ENCODE data around the gene CCDC197. TPM values are rescaled to one million over a fixed set of nuclear protein-coding genes. Genes with fewer than 3 reads are reported as not detected.

The CCDC197 gene
- total and polyA plus RNA-seq, 9 of the 15 experiments (the other 6 are each of a cell fraction or from before 2014, with no cell fraction given), result not detected

GRCh38 chr14:94025720-94026119, 28.6 kb downstream of the CCDC197 start:
- 49% methylated on average over 6 of the region's 6 CpGs for WGBS (ENCODE audit: insufficient coverage, low coverage, missing lambda C conversion rate)
- ChIA-PET POLR2A (interaction anchor here (0.7 kb wide), 1 partner anchor 821 kb away, joined by 3 read pairs; no protein-coding TSS in a partner anchor), CTCF (ENCODE audit: low intra/inter-chr PET ratio) (no interaction called here)
- in situ Hi-C loops (cut with MboI), result no loop called here
- Histone ChIP-seq H3K9ac (ENCODE audit: insufficient read depth in 1 of 2, low read depth in 2 of 2, low read length in 2 of 2) (no peak overlapping the region), H3K79me2 (ENCODE audit: control insufficient read depth, insufficient read depth, low read length) (no peaks in the 10 kb centered on the region), H3K9me1 (ENCODE audit: control insufficient read depth, insufficient read depth, low read length) (no peaks in the 10 kb centered on the region), H4K20me1 (replicated peaks; ENCODE audit: control insufficient read depth, insufficient read depth, low read length) (peaks cover 6% of the 10 kb centered on the region; the same call in 1 of the 2 replicates), H2AFZ (ENCODE audit: low read depth, low read length) (peak overlapping the region; percentile 89), H3K36me3 (ENCODE audit: control insufficient read depth, insufficient read depth, low read length) (no peaks in the 10 kb centered on the region), H3K4me1 (replicated peaks in 1 of 2; ENCODE audit: control insufficient read depth in 2 of 2, insufficient read depth in 2 of 2, low read length in 2 of 2) (peaks cover 0 to 7% of the 10 kb centered on the region in 2 experiments; a peak in 1 of 5 replicates), H3K9me3 (replicated peaks; ENCODE audit: control insufficient read depth, insufficient read depth, low read depth, low read length) (no peaks in the 10 kb centered on the region), H3K27me3 (ENCODE audit: control insufficient read depth in 2 of 2, insufficient read depth in 2 of 2, low read length in 2 of 2) (peaks cover 0 to 11% of the 10 kb centered on the region in 2 experiments; a peak in 2 of 5 replicates), H3K4me3 (no peak overlapping the region), H3K27ac (ENCODE audit: extremely low read depth, low read depth, low read length) (no peak overlapping the region), H3K4me2 (ENCODE audit: insufficient read depth, low read length) (peak overlapping the region; percentile 52)
- TF ChIP-seq ZNF134 (CRISPR knock-in tag; conservative IDR thresholded peaks at IDR 0.05) (no peak), POLR2B (IDR thresholded peaks at IDR 0.05; ENCODE audit: low read depth, partially characterized antibody) (no peak), PHF20 (IDR thresholded peaks at IDR 0.05; ENCODE audit: partially characterized antibody) (no peak), TEAD4 (IDR thresholded peaks at IDR 0.05; ENCODE audit: low read length) (no peak), TEAD4 (CRISPR knock-in tag; IDR thresholded peaks at IDR 0.05; ENCODE audit: borderline replicate concordance) (no peak), ATF6 (CRISPR knock-in tag; IDR thresholded peaks at IDR 0.05) (no peak), DMBX1 (CRISPR knock-in tag; IDR thresholded peaks at IDR 0.05; ENCODE audit: borderline replicate concordance) (no peak), PCBP1 (IDR thresholded peaks at IDR 0.05; ENCODE audit: low read depth, low read length, poor library complexity, severe bottlenecking) (no peak)
- TF ChIP-seq, protein P1, sequence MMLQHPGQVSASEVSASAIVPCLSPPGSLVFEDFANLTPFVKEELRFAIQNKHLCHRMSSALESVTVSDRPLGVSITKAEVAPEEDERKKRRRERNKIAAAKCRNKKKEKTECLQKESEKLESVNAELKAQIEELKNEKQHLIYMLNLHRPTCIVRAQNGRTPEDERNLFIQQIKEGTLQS (IDR thresholded peaks at IDR 0.05), result 0 out of 2 replicates have a peak, but pooled peaks have one; percentile 11
- TF ChIP-seq, protein P1 (CRISPR knock-in tag; conservative IDR thresholded peaks at IDR 0.05), result no peak
- intact Hi-C loops (cut with micrococcal nuclease), result no loop called here
- DNase-seq (ENCODE audit: extremely low read depth in 1 of 4, low spot score in 3 of 4) (no peak), ATAC-seq (no peak), FAIRE-seq (no peak)
- BruUV-seq (replicated peaks), result no TSS peak
